ENCODE results near the gene MYRIP.

- TF ChIP-seq CTCF (IDR thresholded peaks at IDR 0.05) (no peak), POLR2A (IDR thresholded peaks at IDR 0.05) (no peak), EP300 (IDR thresholded peaks at IDR 0.05) (no peak)
Measured at GRCh38 chr3:40186508-40186907, 377.1 kb downstream of the MYRIP start.

Measured in suprapubic skin (tissue), 3 donors.